SW 1271 (cell line): ENCODE data around the gene IRF4.

ENCODE experiments used
- DNase-seq, 2 experiments: peaks; one replicate each; lab custom pipeline; 2025; lab: John Stamatoyannopoulos, UW

Gene IRF4

DNA sequence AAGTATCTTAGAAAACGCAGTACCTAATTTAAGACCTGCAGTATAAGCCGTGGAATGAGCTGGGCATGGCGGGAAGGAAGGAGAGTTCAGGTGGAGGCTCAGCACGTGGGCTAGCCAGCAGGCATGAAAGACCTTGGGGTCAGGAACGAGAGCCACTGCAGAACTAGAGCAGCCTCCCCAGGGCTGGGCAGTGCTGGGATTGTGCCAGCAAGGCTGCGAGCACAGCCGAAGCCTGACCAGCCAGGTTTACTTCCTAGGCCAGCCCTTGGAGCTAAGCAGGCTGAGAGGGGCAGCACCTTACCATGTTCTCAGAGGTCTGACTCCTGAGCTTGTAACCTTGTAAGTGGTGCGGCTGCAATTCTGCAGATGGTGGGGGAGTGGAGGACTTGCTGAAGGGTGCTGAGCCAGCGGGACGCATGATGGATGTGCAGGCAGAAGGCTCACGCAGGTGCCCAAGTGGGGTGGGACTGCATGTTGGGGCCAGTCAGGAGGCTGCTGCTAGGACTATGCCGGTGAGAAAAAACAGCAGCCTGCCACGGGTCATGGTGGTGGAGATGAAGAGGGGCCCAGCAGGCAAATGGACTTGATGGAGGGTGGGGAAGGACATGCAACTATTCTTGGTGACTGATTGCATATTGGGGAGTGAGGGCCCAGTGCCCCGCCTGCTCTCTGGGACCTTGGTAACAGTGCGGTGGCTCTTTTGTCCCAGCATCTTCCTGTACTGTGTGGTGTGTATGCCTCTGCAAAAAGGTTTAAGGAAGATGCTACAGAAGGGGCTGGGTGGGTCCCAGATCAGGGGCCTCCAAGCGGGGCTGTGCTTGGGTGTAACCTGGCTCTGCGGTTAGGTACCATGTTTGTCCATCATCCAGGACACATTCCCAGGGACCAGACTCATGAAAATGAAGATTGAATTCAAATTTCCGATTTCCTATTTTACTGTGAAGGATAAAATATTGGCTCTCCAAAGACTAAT, 37.6 kb upstream of the IRF4 start:
- DNase-seq = no peak

DNA sequence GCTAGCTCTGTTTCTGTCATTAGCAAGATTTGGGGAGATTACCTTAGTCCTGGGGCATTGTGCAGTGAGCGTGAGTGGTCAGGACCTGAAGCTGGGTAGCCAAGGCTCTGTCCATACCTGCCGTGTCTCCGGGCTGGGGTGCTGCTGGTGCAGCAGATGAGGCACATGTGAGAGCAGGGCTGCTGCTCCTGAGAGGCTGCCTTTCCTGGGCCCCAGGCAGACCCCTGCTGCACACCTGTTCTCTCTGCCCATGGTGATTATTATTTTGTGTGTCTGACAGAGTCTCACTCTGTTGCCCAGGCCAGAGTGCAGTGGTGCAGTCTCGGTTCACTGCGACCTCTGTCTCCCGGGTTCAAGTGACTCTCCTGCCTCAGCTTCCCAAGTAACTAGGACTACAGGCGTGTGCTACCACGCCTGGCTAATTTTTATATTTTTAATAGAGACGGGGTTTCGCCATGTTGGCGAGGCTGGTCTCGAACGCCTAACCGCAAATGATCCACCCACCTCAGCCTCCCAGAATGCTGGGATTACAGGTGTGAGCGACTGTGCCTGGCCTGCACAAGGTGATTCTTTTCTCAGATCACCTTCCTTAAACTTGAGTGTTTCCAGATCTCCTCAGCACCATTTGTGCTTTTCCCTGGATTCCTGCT, 36.8 kb upstream of the IRF4 start:
- DNase-seq = no peak

DNA sequence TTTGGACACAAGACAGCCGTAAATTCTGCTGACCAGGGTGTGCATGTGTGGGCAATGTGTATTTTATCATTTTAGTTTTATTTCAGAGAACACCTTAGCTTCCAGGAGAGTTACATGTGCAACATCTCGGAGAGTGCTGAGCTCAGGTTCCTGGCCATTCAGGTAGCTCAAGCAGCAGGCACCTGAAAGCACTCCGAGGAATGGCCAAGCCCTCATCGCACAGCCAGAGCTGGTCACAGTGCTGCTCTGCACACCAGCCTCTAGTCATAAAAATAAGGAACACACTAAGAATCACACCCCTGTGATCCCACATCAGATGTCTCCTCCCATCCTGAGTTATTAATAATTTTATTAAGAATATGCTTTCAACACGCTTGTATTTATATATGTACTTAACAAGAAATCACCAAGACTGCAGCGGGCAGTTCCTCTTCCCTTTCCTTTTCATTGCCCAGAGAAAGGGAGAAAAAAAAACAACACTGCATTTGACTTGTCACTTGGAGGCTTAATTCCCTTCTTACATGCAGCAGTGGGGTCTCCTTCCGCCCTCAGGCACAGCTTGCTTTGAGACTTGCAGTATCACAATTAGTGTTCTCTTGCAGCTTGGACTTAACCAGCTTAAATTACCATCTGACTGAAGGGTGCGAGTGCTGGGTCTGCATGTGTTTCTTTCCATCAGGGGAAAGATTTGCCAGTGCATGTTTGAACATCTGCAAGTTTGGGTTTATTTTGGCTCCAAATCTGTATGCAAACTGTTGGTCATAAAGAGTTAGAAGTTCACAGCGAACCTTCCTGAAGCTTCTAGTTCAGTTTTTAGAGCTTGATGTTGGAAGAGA, 36.0 kb upstream of the IRF4 start:
- no peak for DNase-seq

DNA sequence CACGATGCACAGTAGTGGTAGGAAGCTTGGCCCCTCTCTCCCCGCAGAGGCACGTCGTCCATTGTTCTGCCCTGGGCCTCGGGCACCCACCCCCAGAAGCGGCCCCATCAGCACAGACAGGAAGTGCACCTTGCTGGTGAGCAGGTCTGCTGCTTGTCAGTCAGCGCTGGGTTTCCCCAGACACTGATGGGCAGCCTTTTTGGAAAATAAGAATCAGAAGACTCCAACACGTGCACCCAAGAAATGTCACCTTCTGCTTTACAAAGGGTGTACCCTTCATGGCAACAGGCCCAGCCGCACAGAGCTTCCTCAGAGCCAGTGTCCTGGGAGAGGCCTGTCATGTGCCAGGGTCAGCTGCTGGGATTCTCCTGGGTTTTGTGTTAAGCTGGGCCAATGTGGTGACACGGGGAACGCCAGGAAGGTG, 34.7 kb upstream of the IRF4 start:
- no peak for DNase-seq

DNA sequence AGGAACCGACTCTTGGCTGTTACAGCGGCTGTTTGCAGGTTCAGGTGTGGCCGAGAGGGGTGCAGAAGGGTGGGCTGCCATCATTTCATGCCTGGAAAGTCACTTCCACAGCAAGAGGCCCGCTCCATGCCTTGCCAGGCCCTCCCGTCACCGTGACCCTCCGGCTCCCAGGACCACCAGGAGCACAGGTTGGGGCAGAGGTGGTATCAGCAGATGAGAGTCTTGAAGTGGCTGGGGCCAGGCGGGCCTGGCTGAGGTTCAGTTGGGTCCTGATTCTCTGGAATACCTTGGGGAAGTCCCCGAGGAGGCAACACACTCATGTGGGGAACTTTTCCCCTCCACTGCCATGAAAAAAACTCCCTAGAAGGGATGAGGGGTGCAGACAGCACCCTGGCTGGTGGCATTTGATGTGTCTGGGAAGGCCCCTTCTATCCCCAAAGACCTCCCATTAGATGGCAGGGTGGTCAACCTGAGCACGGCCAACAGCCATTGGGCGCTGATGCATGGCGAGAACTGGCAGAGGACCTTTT, 34.2 kb upstream of the IRF4 start:
- DNase-seq = no peak

DNA sequence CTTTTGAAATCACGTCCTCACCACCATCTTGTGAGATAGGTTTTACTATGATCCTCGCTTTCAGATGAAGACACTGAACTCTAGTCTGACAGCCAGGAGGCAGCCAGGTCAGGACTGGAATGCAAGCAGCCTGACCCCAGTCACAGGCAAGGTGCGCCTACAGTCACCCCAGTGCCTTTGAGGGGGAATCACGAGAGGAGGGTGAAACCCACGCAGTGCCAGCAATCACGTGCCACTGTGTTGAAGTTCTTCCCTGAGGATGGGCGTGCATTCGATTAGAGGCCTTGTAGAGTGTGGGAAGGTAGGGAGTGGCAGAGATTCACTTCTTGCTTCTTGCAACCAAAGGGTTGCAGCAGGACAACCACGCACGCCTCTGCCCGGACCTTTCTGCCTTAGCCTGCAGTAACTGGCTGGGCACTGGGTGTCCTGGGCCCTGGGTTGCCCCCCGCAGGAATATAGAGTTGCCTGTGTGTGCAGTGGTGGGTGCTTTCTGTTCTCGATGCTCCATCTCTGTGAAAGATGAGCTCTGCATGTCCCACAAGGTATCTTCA, 33.7 kb upstream of the IRF4 start:
- DNase-seq = no peak

DNA sequence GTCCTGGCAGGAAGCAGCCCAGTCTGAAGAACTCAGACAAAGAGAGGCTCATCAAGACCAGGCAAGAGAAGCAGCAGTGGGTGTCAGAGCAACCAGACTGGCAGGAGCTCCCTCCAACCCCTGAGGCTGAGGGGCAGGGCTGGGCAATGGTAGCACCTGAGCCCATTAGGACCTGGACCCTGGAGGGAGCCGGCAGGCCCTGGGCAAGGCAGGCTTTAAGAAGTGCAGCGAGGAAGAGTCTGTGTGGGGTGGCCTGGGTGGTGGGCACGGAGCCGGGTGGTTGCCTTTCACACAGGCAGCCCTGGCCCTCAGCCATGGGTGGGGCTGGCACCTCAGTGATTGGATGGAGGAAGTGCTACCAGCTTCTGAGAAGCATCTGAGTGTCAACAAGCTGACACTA, 33.1 kb upstream of the IRF4 start:
- no peak for DNase-seq

DNA sequence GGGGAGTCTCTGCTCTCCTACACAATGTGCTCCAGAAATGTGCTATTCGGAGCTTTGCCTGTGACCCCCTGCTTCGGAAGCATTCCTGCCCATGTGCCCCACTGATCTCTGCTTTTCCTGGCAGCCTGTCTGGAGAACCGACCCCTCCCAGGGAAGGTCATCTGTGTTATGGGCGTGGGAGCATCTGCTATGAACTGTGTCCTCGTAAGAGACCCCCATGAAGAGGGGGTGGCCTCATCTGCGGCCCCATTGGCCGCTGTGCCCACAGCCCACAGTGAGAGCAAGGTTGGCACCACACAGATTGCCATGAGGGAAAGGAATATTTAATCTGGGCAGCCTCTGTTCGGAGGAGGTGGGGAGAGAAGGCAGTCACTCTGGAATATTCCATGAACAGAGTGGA, 32.7 kb upstream of the IRF4 start:
- no peak for DNase-seq

DNA sequence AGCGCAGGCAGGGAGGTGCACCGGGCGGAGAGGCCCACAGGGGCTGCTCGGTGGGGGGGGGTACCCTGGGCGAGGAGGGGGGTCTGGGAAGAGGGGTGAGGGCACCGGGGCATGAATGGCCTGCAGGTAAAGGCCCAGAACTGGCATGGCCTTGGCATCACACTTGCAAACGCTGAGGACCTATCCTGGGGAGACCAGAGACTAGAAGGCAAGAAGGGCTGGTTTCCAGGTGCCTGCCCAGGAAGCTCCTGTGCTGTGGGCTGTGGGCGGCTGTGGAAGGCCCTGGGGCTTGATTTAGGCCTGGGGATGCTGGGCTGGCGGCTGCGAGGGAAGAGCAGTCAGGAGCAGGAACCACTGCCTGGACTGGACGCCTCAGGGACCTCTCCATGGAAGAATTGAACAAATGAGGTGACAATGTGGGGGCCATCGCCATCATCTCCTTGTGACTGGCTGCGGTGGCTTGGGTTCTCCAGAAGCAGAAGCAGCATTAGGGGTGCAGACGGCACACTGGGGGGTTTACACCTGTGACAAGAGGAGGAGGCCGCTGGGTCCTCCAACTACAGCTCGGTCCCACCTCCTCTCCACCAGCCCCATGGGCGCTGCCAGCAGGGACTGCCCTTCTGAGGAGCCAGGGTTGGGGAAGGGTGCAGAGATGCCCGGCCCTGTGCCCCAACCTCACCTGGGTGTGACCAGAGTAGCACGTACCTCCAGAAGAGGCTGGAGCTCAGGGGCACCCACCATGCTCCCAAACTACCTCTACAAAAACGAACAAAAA, 32.1 kb upstream of the IRF4 start:
- no peak for DNase-seq

DNA sequence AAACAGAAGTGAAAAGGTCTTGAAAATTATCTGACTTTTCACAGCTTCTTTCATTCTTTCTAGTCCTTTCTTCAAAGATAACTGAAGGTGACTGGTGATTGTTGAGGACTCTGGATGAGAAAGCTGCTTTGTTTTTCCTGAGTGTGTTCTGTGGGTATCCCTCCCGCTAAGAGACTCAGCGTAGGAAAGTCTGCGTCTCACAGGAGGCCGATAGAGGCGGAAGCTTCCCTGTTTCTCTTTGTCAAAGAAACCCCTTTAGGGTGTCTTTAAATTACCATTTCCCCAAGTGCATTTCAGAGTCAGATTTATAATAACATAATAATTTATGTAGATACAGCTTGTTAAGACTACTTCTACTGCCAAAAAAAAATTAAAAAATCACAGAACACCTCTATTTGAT, 31.2 kb upstream of the IRF4 start:
- DNase-seq = no peak

DNA sequence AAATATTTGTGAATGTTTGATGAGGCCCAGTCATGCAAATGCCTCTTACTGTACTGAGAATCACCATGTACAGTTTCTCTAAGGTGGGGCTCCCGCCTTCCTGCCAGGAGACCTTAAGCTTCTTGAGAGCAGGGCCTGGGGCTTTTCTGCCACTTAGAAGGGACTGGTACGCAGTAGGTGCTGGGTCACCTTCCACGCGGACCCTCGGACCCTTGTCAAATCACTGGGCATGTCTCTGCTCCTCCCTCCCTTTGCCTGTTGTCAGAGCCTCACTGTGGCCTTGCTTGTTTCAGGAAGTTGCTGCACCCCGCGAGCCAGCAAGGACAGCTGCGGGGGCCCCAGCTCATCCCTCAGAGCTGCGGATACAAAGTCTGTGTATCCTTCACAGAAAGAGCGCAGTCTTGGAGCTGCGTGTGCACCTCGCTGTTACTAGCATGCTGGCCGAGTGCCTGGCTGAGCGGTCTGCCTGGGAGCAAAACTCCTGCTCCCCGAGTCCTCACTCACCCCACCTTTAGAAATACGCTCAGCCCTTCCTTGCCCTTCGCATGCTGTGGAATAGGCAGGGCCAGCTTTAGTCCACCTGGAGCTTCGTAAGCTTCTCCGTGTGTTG, 30.7 kb upstream of the IRF4 start:
- no peak for DNase-seq

DNA sequence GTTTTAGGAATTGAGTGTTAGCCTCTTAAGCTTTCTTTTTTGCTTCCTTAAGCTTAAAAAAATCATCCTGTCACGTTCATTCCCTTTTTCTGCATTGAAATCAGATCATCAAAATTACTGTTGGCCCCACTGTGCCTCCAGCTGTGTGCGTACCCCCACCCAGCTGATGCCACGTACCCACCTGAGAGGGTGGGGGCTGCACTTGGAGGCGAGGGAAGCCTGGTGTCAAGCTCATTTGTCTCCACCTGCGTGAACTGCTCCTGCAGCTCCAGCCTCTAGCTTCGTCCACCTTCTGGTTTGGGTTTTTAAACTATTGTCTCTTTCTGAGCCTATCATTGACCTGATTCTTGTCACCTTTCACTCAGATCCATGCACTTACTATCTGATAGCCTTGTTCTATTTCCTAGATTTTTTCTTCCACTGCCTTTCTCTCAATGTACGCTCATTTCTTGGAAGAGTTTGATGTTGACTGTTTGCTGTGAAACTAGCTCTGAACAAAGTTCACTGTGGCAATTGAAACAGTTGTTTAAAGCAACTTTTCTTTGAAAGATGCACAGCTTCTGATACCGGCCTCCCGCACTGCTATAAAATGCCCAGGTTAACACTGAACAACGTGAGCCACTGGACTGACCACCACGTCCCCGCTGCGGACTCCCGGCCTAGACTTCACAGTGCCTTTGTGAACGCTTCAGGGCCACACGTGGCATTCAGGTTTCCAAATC, 30.0 kb upstream of the IRF4 start:
- no peak for DNase-seq

DNA sequence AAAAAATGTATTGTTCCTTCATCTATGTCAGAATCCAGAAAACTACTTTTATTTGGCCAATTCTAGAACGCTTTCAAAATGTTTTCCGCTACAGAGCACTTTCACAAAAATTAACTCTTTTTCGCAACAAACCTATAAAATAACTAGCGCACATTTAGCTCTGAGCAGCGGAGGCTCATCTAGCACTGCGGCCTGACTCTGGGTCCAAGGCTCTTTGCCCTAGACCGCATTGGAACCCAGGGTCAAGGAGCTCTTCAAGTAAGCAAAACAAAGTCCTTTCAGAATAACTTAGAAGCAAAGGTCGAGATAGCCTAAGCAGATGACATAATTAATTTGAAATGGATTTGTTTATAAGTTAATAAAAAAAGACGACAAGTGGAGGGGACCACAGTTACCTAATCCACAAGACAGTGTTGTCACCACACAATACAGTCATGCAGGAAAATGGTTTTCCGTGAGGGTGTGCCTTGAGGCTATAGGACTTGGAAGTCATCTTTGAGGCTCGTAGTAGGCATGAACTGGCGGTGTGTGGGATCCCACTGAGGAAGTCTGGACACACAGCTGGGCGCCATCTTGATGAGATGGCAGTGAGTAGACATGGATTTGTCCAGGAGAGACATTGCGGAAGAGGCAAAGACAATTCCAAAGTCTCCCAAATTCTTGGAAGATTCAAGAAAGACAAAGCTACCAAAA, 29.2 kb upstream of the IRF4 start:
- DNase-seq = no peak

DNA sequence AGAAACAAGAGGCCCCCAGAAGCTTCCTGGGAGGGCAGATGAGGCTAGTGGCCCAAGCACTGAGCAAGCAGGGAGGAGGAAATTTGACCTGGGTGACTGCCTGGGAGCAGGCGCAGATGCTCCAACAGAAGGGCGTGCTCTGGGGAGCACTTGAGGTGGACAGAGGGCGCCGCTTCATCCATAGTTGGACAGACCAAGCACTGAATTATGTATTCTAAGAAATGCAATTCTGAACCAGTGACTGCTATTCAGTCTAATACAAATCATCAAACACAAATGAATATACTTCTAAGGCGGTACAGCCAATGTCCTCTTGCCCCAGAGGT, 28.7 kb upstream of the IRF4 start:
- no peak for DNase-seq

DNA sequence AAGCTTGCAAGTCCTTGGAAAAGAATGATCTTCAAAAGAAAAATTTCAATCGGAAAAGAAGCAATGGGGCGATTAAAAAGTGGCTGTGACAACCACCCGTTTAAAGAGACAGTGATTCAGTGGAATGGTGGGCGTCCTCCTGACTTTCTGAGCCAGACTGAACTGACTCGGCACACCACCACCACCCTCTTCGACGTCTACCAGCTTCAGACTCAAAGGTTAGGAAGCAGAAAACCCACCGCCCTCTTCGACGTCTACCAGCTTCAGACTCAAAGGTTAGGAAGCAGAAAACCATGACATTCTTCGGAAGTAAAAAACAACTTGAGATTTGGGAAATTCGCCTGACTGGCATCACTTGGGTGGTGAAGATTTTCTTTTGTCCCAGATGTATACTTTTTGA, 28.3 kb upstream of the IRF4 start:
- no peak for DNase-seq

DNA sequence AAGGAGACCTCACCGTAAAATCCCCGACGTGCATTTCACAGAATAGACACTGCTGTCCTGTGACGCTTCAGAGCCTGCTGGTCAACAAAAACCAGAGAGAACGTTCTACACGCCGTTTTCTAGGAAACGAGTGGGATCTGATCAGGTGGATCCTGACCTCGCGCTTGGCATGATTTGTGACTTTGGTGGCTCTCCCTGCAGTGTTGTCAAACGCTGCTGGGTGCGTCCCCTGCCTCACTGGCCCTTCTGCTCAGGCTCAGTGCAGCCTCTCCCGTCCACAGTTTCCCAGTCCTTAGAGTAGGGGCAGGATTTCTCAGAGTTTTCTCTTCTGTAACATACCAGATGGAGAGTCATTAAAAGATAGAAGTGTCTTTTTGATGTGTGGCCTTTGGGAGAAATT, 27.6 kb upstream of the IRF4 start:
- DNase-seq = no peak

DNA sequence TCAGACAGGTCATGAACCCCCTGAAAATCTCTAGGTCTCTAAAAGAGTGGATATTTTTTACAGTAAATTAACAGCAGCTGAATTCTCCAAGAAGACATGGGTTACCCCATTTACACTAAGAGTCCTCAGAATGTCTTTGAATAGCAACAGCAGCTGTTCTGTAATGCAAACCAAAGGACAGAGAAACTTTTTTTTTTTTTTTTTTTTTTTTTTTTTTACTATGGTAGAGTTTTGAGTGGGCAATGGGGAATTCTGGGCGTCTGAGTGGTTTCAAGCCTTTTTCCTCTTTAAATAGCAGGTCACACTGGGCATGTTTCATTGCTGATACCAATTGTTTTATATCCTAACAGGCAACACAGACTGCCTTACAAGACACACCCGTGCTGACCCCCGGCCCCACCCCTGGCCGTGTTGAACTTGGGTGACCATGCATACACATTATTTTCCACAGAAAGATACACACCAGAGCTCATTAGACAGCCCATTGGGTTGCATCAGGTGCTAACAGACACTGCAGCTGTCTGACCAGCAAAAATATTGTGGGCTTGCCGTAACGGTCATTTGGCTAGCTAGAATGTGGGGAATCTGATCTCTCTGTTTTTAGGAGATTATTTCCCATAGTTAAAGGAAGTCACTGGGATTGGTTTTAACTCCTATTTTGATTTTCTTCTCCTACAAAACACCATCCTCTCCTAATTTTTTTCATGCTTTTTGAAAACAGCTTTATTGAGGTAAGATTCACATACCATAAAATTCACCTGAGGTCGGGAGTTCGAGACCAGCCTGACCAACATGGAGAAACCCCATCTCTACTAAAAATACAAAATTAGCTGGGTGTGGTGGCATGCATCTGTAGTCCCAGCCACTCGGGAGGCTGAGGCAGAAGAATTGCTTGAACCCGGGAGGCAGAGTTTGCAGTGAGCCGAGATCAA, 26.7 kb upstream of the IRF4 start:
- no peak for DNase-seq

DNA sequence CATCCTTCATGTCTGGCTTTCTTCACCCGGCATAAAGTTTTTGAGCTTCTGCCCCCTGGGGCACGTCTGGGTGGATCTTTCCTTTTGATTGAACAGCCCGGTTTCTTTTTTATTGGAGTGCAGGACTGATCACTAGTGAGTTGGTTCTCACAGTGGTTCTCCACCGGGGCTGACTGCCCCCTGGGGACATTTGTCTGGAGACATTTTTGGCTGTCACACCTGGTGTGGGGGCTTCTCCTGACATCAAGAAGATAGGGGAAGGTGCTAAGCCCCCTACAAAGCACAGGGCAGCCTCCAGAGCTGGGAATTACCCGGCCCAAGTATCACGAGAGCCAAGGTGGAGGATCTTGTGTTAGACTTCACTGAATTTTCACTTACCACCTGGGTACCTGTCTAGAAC, 25.7 kb upstream of the IRF4 start:
- DNase-seq = no peak
